Activated T-helper 9 cell treated with anti-CD3 and anti-CD28 coated beads, Interleukin-2, amount 50 U/mL, for 16 hours (primary cell): ENCODE measurements around the gene FLNB.

ENCODE experiments used
- DNase-seq: peaks from one replicate; pipeline ENCODE4 v3.0.0-alpha.2; 2020; ENCODE audit warnings: low read depth

The FLNB gene

GRCh38 chr3:58077596-58078285 lies 69.5 kb downstream of the FLNB start:
- no peak for DNase-seq

- DNase-seq: no peak
Observed at GRCh38 chr3:58078610-58079009, 70.4 kb downstream of the FLNB start.

- no peak for DNase-seq
Observed at GRCh38 chr3:58079773-58080172, 71.6 kb downstream of the FLNB start.

- no peak for DNase-seq
Observed at GRCh38 chr3:58082047-58082446, 73.8 kb downstream of the FLNB start.

- no peak for DNase-seq
Observed at GRCh38 chr3:58084166-58084565, 75.9 kb downstream of the FLNB start.

- no peak for DNase-seq
Observed at GRCh38 chr3:58084788-58085543, 76.7 kb downstream of the FLNB start.

- no peak for DNase-seq
Observed at GRCh38 chr3:58085616-58086015, 77.4 kb downstream of the FLNB start.

- DNase-seq: no peak
Observed at GRCh38 chr3:58088501-58088900, 80.3 kb downstream of the FLNB start.

- DNase-seq: no peak
Observed at GRCh38 chr3:58090351-58090750, 82.1 kb downstream of the FLNB start.

- DNase-seq: no peak
Observed at GRCh38 chr3:58092521-58092920, 84.3 kb downstream of the FLNB start.

- DNase-seq: no peak
Observed at GRCh38 chr3:58093574-58094195, 85.5 kb downstream of the FLNB start.

- no peak for DNase-seq
Observed at GRCh38 chr3:58094657-58095056, 86.4 kb downstream of the FLNB start.

GRCh38 chr3:58095603-58096138 lies 87.4 kb downstream of the FLNB start:
- no peak for DNase-seq

GRCh38 chr3:58098531-58098930 lies 90.3 kb downstream of the FLNB start:
- no peak for DNase-seq

GRCh38 chr3:58099865-58100264 lies 91.6 kb downstream of the FLNB start:
- DNase-seq: no peak

- no peak for DNase-seq
Observed at GRCh38 chr3:58101499-58102389, 93.5 kb downstream of the FLNB start.

- no peak for DNase-seq
Observed at GRCh38 chr3:58102390-58102750, 94.1 kb downstream of the FLNB start.

- no peak for DNase-seq
Observed at GRCh38 chr3:58102976-58103451, 94.8 kb downstream of the FLNB start.

- no peak for DNase-seq
Observed at GRCh38 chr3:58104151-58104550, 95.9 kb downstream of the FLNB start.

GRCh38 chr3:58104712-58105111 lies 96.5 kb downstream of the FLNB start:
- no peak for DNase-seq

- no peak for DNase-seq
Observed at GRCh38 chr3:58105196-58105595, 97.0 kb downstream of the FLNB start.

GRCh38 chr3:58106061-58106460 lies 97.8 kb downstream of the FLNB start:
- DNase-seq: no peak
